GM19397 (cell line): ENCODE data around the gene SFT2D3.

Experiments used
- ATAC-seq: cut with Tn5 transposase; IDR thresholded peaks from one replicate; pipeline ENCODE4 v1.9.1; 2021; ENCODE audit warnings: mild to moderate bottlenecking, moderate library complexity; ENCODE audit not compliant: unreplicated experiment

The SFT2D3 gene

GRCh38 chr2:127706215-127706990 lies 5.1 kb downstream of the SFT2D3 start:
- ATAC-seq, result no peak

GRCh38 chr2:127707890-127708648 lies 6.8 kb downstream of the SFT2D3 start:
- ATAC-seq, result no peak

- no peak for ATAC-seq
Measured at GRCh38 chr2:127709336-127709735, 8.0 kb downstream of the SFT2D3 start.

- no peak for ATAC-seq
Measured at GRCh38 chr2:127712999-127713398, 11.7 kb downstream of the SFT2D3 start.

GRCh38 chr2:127713562-127713961 lies 12.3 kb downstream of the SFT2D3 start:
- no peak for ATAC-seq

- no peak for ATAC-seq
Measured at GRCh38 chr2:127715778-127716449, 14.6 kb downstream of the SFT2D3 start.

- no peak for ATAC-seq
Measured at GRCh38 chr2:127718271-127718670, 17.0 kb downstream of the SFT2D3 start.

- ATAC-seq, result no peak
Measured at GRCh38 chr2:127719301-127720218, 18.3 kb downstream of the SFT2D3 start.

GRCh38 chr2:127721311-127721977 lies 20.1 kb downstream of the SFT2D3 start:
- no peak for ATAC-seq

- ATAC-seq, result no peak
Measured at GRCh38 chr2:127721978-127722355, 20.7 kb downstream of the SFT2D3 start.

- ATAC-seq, result no peak
Measured at GRCh38 chr2:127722807-127723206, 21.5 kb downstream of the SFT2D3 start.

- no peak for ATAC-seq
Measured at GRCh38 chr2:127726158-127726880, 25.0 kb downstream of the SFT2D3 start.

GRCh38 chr2:127733113-127733815 lies 32.0 kb downstream of the SFT2D3 start:
- ATAC-seq, result no peak

- no peak for ATAC-seq
Measured at GRCh38 chr2:127733816-127734537, 32.7 kb downstream of the SFT2D3 start.

- ATAC-seq, result no peak
Measured at GRCh38 chr2:127735044-127735443, 33.7 kb downstream of the SFT2D3 start.

- ATAC-seq, result peak; percentile 67
Measured at GRCh38 chr2:127735537-127736399, 34.5 kb downstream of the SFT2D3 start.

- ATAC-seq, result no peak
Measured at GRCh38 chr2:127737892-127738291, 36.6 kb downstream of the SFT2D3 start.
